ENCODE measurements around the gene GMDS. TPM values are rescaled to one million over a fixed set of nuclear protein-coding genes. Genes with fewer than 3 reads are reported as not detected.

GMDS gene
- total and polyA plus RNA-seq, 2 of the 13 experiments (the other 11 are each of a cell fraction or from before 2014, with no cell fraction given) = 64.4 to 112 TPM

DNA sequence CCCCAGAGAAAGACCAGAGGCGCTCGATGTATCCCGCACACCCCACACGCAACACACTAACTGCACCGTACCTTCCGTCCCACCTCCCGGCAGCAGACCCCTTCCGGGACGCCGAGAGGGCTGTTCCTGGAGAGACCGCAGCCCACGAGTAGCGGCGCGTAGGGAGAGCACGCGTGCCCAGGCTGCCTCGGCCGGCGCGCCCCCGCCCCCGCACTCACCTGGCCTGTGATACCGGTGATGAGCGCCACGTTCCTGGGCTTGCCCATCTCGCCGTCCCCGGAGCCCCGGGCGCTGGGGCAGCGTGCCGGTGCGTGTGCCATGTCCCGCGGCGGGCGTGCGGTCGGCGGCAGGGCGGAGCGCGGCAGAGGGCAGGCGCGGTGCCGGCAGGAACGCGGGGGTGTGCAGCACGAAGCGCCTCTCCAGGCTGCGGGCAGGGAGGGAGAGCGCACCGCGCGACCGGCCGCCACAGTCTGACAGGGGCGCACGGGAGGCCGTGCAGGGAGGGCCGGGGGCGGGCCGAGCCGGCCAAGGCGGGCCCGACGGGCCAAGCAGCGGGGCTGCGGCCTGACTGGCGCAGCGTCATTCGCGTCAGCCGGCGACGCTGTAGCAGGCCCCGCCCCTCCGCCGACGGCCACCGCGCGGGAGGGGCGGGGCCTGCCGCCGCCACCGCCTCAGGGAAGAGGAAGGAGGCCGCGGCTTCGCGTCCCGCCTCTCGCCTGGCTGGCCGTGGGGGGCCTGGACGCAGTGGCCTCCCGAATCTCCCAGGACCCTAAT is at the start of gene GMDS (continued):
- TF ChIP-seq ZNF136 (CRISPR knock-in tag; IDR thresholded peaks at IDR 0.05; ENCODE audit: low read depth) = no peak
- TF ChIP-seq ZNF629 (CRISPR knock-in tag; conservative IDR thresholded peaks at IDR 0.05) = no peak
- TF ChIP-seq ATAD3A (CRISPR knock-in tag; IDR thresholded peaks at IDR 0.05) = no peak
- no peak for TF ChIP-seq ZSCAN9 (CRISPR knock-in tag; IDR thresholded peaks at IDR 0.05; ENCODE audit: borderline replicate concordance)
- no peak for TF ChIP-seq ZNF326 (CRISPR knock-in tag; IDR thresholded peaks at IDR 0.05; ENCODE audit: borderline replicate concordance)
- no peak for TF ChIP-seq ZNF878 (CRISPR knock-in tag; IDR thresholded peaks at IDR 0.05)
- TF ChIP-seq ZNF44 (CRISPR knock-in tag; IDR thresholded peaks at IDR 0.05) = no peak
- no peak for TF ChIP-seq STAT5B (CRISPR knock-in tag; IDR thresholded peaks at IDR 0.05)
- TF ChIP-seq ZNF605 (CRISPR knock-in tag; IDR thresholded peaks at IDR 0.05) = no peak
- peak; percentile 47; the same call in 1 of the 2 replicates for TF ChIP-seq ZNF263 (CRISPR knock-in tag; IDR thresholded peaks at IDR 0.05)
- TF ChIP-seq ZNF816 (CRISPR knock-in tag; IDR thresholded peaks at IDR 0.05; ENCODE audit: borderline replicate concordance) = no peak; the same call in 1 of the 2 replicates
- TF ChIP-seq AGO1 (IDR thresholded peaks at IDR 0.05; ENCODE audit: low read depth, low read length, poor library complexity, severe bottlenecking) = no peak
- no peak for TF ChIP-seq GABPA (IDR thresholded peaks at IDR 0.05; ENCODE audit: low read depth, low read length)
- TF ChIP-seq GABPA (CRISPR knock-in tag; IDR thresholded peaks at IDR 0.05; ENCODE audit: low read depth) = no peak
- TF ChIP-seq, protein P1, sequence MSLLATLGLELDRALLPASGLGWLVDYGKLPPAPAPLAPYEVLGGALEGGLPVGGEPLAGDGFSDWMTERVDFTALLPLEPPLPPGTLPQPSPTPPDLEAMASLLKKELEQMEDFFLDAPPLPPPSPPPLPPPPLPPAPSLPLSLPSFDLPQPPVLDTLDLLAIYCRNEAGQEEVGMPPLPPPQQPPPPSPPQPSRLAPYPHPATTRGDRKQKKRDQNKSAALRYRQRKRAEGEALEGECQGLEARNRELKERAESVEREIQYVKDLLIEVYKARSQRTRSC (CRISPR knock-in tag; IDR thresholded peaks at IDR 0.05; ENCODE audit: low read depth) = no peak
- TF ChIP-seq, protein P2, sequence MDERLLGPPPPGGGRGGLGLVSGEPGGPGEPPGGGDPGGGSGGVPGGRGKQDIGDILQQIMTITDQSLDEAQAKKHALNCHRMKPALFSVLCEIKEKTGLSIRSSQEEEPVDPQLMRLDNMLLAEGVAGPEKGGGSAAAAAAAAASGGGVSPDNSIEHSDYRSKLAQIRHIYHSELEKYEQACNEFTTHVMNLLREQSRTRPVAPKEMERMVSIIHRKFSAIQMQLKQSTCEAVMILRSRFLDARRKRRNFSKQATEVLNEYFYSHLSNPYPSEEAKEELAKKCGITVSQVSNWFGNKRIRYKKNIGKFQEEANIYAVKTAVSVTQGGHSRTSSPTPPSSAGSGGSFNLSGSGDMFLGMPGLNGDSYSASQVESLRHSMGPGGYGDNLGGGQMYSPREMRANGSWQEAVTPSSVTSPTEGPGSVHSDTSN (CRISPR knock-in tag; IDR thresholded peaks at IDR 0.05) = no peak
- TF ChIP-seq ZFP36L1 (CRISPR knock-in tag; IDR thresholded peaks at IDR 0.05) = no peak
- no peak for TF ChIP-seq ELF4 (CRISPR knock-in tag; IDR thresholded peaks at IDR 0.05; ENCODE audit: borderline replicate concordance)
- TF ChIP-seq ZNF333 (CRISPR knock-in tag; IDR thresholded peaks at IDR 0.05; ENCODE audit: borderline replicate concordance) = no peak; the same call in 1 of the 2 replicates
- TF ChIP-seq, protein P3, sequence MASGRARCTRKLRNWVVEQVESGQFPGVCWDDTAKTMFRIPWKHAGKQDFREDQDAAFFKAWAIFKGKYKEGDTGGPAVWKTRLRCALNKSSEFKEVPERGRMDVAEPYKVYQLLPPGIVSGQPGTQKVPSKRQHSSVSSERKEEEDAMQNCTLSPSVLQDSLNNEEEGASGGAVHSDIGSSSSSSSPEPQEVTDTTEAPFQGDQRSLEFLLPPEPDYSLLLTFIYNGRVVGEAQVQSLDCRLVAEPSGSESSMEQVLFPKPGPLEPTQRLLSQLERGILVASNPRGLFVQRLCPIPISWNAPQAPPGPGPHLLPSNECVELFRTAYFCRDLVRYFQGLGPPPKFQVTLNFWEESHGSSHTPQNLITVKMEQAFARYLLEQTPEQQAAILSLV (CRISPR knock-in tag; IDR thresholded peaks at IDR 0.05; ENCODE audit: borderline replicate concordance) = peak; percentile 94; the same call in 1 of the 2 replicates
- TF ChIP-seq, protein P4, sequence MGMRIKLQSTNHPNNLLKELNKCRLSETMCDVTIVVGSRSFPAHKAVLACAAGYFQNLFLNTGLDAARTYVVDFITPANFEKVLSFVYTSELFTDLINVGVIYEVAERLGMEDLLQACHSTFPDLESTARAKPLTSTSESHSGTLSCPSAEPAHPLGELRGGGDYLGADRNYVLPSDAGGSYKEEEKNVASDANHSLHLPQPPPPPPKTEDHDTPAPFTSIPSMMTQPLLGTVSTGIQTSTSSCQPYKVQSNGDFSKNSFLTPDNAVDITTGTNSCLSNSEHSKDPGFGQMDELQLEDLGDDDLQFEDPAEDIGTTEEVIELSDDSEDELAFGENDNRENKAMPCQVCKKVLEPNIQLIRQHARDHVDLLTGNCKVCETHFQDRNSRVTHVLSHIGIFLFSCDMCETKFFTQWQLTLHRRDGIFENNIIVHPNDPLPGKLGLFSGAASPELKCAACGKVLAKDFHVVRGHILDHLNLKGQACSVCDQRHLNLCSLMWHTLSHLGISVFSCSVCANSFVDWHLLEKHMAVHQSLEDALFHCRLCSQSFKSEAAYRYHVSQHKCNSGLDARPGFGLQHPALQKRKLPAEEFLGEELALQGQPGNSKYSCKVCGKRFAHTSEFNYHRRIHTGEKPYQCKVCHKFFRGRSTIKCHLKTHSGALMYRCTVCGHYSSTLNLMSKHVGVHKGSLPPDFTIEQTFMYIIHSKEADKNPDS (CRISPR knock-in tag; IDR thresholded peaks at IDR 0.05) = no peak
- TF ChIP-seq ZNF205 (CRISPR knock-in tag; IDR thresholded peaks at IDR 0.05) = 0 out of 2 replicates have a peak, but pooled peaks have one; percentile 49
- peak; percentile 88; the same call in 1 of the 2 replicates for TF ChIP-seq ZNF672 (CRISPR knock-in tag; IDR thresholded peaks at IDR 0.05)
- peak; percentile 80; the same call in 1 of the 2 replicates for TF ChIP-seq ZNF256 (CRISPR knock-in tag; conservative IDR thresholded peaks at IDR 0.05)
- no peak for TF ChIP-seq EZH2 (conservative IDR thresholded peaks at IDR 0.05; ENCODE audit: low read depth, low read length)
- TF ChIP-seq ATF1 (CRISPR knock-in tag; IDR thresholded peaks at IDR 0.05) = no peak
- 0 out of 2 replicates have a peak, but pooled peaks have one; percentile 69 for TF ChIP-seq ZMAT3 (CRISPR knock-in tag; conservative IDR thresholded peaks at IDR 0.05)
